GM12878 (cell line): ENCODE data around the gene SRCIN1. TPM values are rescaled to one million over a fixed set of nuclear protein-coding genes. Genes with fewer than 3 reads are reported as not detected.
"Not testable (repeated sequence)": the region's sequence is repeated elsewhere in the genome, so short reads cannot be mapped to it uniquely, and the experiment has no call there.

Experiments
- ATAC-seq: fragments of 200-7000 bp; cut with Tn5 transposase; 3 replicates; pipeline ENCODE4 v1.9.1; 2020; ENCODE audit warnings: mild to moderate bottlenecking, moderate library complexity
- BruUV-seq: library from RNA; stranded (reverse); fragments of 400-500 nt; replicated peaks from 2 replicates; lab custom pipeline; 2021; lab: Mats Ljungman, UMichigan
- CTCF ChIA-PET: fragments of 300-600 bp; sonication (Branson Sonifier 250); formaldehyde crosslinking; extraction: SDS; loops from one replicate; lab custom pipeline; 2021; ENCODE audit warnings: inconsistent platforms; lab: Yijun Ruan, JAX
- POLR2A ChIA-PET: fragments of 350-600 bp; formaldehyde crosslinking; extraction: SDS; loops from one replicate; lab custom pipeline; 2021; ENCODE audit warnings: inconsistent platforms; lab: Charles Lee
- RAD21 ChIA-PET: fragments of 300-600 bp; sonication (Branson Sonifier 250); formaldehyde crosslinking; loops from one replicate; lab custom pipeline; 2023; ENCODE audit warnings: antibody characterized with exemption; ENCODE audit not compliant: unreplicated experiment; lab: Charles Lee
- SMC1A ChIA-PET: fragments of 300-600 bp; sonication (Branson Sonifier 250); formaldehyde crosslinking; loops from one replicate; lab custom pipeline; 2023; ENCODE audit not compliant: unreplicated experiment, uncharacterized antibody; lab: Charles Lee
- DNase-seq: peaks from one replicate; pipeline ENCODE4 v3.0.0-alpha.2; 2011; ENCODE audit warnings: low read depth, low spot score
- FAIRE-seq: peaks from 3 replicates; lab custom pipeline; 2011; peaks lifted over from hg19 to GRCh38; lab: Jason Lieb, UNC
- H2AFZ ChIP-seq: 2 replicates; pipeline ENCODE4 v1.6.0; 2011; ENCODE audit warnings: low read depth, low read length, control low read depth; ENCODE audit not compliant: control insufficient read depth
- H3K27ac ChIP-seq: 2 replicates; pipeline ENCODE4 v1.5.1; 2011; ENCODE audit warnings: control low read depth; ENCODE audit not compliant: control insufficient read depth, insufficient read depth
- H3K27me3 ChIP-seq, 2 experiments: replicated peaks in 1 of 2; 2 replicates each; pipeline versions ENCODE4 v1.6.0 to v1.6.1; 2011; ENCODE audit warnings: low read length in 1 of 2; ENCODE audit not compliant: control insufficient read depth in 2 of 2, insufficient read depth in 2 of 2
- H3K36me3 ChIP-seq, 2 experiments: 2 replicates each; pipeline ENCODE4 v1.5.1; 2011; ENCODE audit warnings: low read length in 1 of 2; ENCODE audit not compliant: control insufficient read depth in 2 of 2, insufficient read depth in 2 of 2
- H3K4me1 ChIP-seq: 2 replicates; pipeline ENCODE4 v1.6.1; 2011; ENCODE audit warnings: mild to moderate bottlenecking, low read length, moderate library complexity, mixed read lengths; ENCODE audit not compliant: control insufficient read depth, insufficient read depth
- H3K4me2 ChIP-seq: 2 replicates; pipeline ENCODE4 v1.6.0; 2011; ENCODE audit warnings: control low read depth; ENCODE audit not compliant: control insufficient read depth, insufficient read depth
- H3K4me3 ChIP-seq: fragments of 200-600 bp; sonication (generic); 2 replicates; pipeline ENCODE4 v1.5.1; 2016
- H3K79me2 ChIP-seq: 2 replicates; pipeline ENCODE4 v1.6.0; 2011; ENCODE audit warnings: low read length; ENCODE audit not compliant: control insufficient read depth, insufficient read depth
- H3K9ac ChIP-seq: 2 replicates; pipeline ENCODE4 v1.8.0; 2011; ENCODE audit warnings: low read length, control low read depth, mixed read lengths; ENCODE audit not compliant: control insufficient read depth, insufficient read depth
- H3K9me3 ChIP-seq: replicated peaks from 3 replicates; pipeline ENCODE4 v1.5.1; 2011; ENCODE audit warnings: mild to moderate bottlenecking, low read length; ENCODE audit not compliant: control insufficient read depth, insufficient read depth
- H4K20me1 ChIP-seq: 2 replicates; pipeline ENCODE4 v1.6.0; 2011; ENCODE audit not compliant: control insufficient read depth, insufficient read depth
- IKZF1 ChIP-seq: fragments of 450-650 bp; conservative IDR thresholded peaks from 2 replicates; pipeline ENCODE4 v1.6.1; 2017; ENCODE audit warnings: antibody characterized with exemption, mild to moderate bottlenecking
- RAD21 ChIP-seq: IDR thresholded peaks from 2 replicates; pipeline ENCODE4 v1.6.1; 2011; ENCODE audit warnings: mild to moderate bottlenecking, low read depth, low read length, moderate library complexity; ENCODE audit not compliant: insufficient read depth
- RELB ChIP-seq: fragments of 450-650 bp; IDR thresholded peaks from 2 replicates; pipeline ENCODE4 v1.6.1; 2017; ENCODE audit warnings: low read depth, mild to moderate bottlenecking, moderate library complexity
- TCF7 ChIP-seq: IDR thresholded peaks from 2 replicates; pipeline ENCODE4 v1.6.1; 2014; ENCODE audit warnings: antibody characterized with exemption, borderline replicate concordance
- YY1 ChIP-seq: IDR thresholded peaks from 2 replicates; pipeline ENCODE4 v1.6.1; 2011; ENCODE audit warnings: low read depth, mild to moderate bottlenecking, low read length
- ZBTB11 ChIP-seq: fragments of 450-650 bp; formaldehyde crosslinking; IDR thresholded peaks from 2 replicates; pipeline ENCODE4 v1.5.0; 2022; ENCODE audit warnings: mild to moderate bottlenecking, missing genetic modification characterization
- WGBS: methylation state at CpG from one replicate; pipeline ENCODE4 v1.1.6; 2016; ENCODE audit warnings: low lambda C conversion rate; ENCODE audit not compliant: insufficient replicate concordance, insufficient coverage; ENCODE audit errors: missing lambda C conversion rate; 5-methylcytosine and 5-hydroxymethylcytosine counted together
- in situ Hi-C: fragments of 300-500 bp; cut with MboI; formaldehyde crosslinking; loops from 9 replicates; pipeline ENCODE4 v1.14.3; 2018; ENCODE audit warnings: mixed read lengths
- intact Hi-C: fragments of 100-400 bp; cut with micrococcal nuclease; formaldehyde crosslinking; loops from one replicate; pipeline ENCODE4 v1.14.2; 2022; ENCODE audit not compliant: unreplicated experiment
- polyA plus RNA-seq, 11 experiments: library from polyadenylated mRNA; depleted of rRNA in 4 of 11; unstranded in 6 of 11; stranded (reverse) in 5 of 11; fragments of >200 nt; fragmentation: Nextera tagmentation in 4 of 11; fragmentation: Illumina TruSeq in 1 of 11; extraction: Ambion mirVana in 4 of 11; extraction: Trizol in 1 of 11; gene quantifications; 1 replicate in 1 of 11; 2 replicates in 10 of 11; pipeline versions ENCODE4 v1.2.1 to v1.2.3, GENCODE V29; 2011 to 2016; ENCODE audit warnings: inconsistent platforms in 2 of 11, missing spikeins in 2 of 11, low read depth in 1 of 11
- total RNA-seq, 4 experiments: library from RNA; depleted of rRNA in 3 of 4; stranded (reverse); fragments of >200 nt in 3 of 4; fragmentation: Illumina TruSeq in 1 of 4; extraction: Trizol in 1 of 4; gene quantifications; 2 replicates each; pipeline versions ENCODE4 v1.2.1 to v1.2.3, GENCODE V29; 2013 to 2021

SRCIN1 gene
- total and polyA plus RNA-seq, 10 of the 15 experiments (the other 5 are each of a cell fraction or from before 2014, with no cell fraction given) = under 0.01 to 0.74 (median 0.20) TPM; not detected in 3

- ATAC-seq, intact Hi-C loops, CTCF ChIA-PET, H3K27ac ChIP-seq, H3K4me1 ChIP-seq, H3K79me2 ChIP-seq, DNase-seq, H3K9me3 ChIP-seq, H4K20me1 ChIP-seq, H3K4me2 ChIP-seq, H3K4me3 ChIP-seq, POLR2A ChIA-PET, H3K27me3 ChIP-seq, RAD21 ChIA-PET, H3K36me3 ChIP-seq, BruUV-seq, in situ Hi-C loops, H2AFZ ChIP-seq, SMC1A ChIA-PET, FAIRE-seq, H3K9ac ChIP-seq: not testable (repeated sequence)
- 86% methylated on average over 10 of the region's 10 CpGs for WGBS
Observed at GRCh38 chr17:38499230-38499629, 106.5 kb downstream of the SRCIN1 start.

GRCh38 chr17:38498353-38498752 lies 107.4 kb downstream of the SRCIN1 start:
- ATAC-seq (no peak), FAIRE-seq (no peak)
- no peak overlapping the region for H3K4me2 ChIP-seq
- no peaks in the 10 kb centered on the region for H3K79me2 ChIP-seq
- H3K36me3 ChIP-seq = no peaks in the 10 kb centered on the region
- no peaks in the 10 kb centered on the region for H4K20me1 ChIP-seq
- no peak overlapping the region for H3K4me3 ChIP-seq
- H3K9me3 ChIP-seq = no peaks in the 10 kb centered on the region; the same call in 2 of the 3 replicates
- intact Hi-C loops = no loop called here
- H3K27me3 ChIP-seq = no peaks in the 10 kb centered on the region
- H2AFZ ChIP-seq = no peak overlapping the region
- RAD21 ChIA-PET = no interaction called here
- TF ChIP-seq RAD21 = no peak
- no peak for TF ChIP-seq ZBTB11 (CRISPR knock-in tag)
- TF ChIP-seq IKZF1 = no peak
- TF ChIP-seq TCF7 = no peak
- TF ChIP-seq YY1 = no peak
- TF ChIP-seq RELB = no peak
- TF ChIP-seq, all 136 proteins: peak for 0
- 78% methylated on average over 13 of the region's 14 CpGs for WGBS
- no TSS peak for BruUV-seq
- SMC1A ChIA-PET = no interaction called here
- H3K4me1 ChIP-seq = no peaks in the 10 kb centered on the region
- in situ Hi-C loops = no loop called here
- no peak for DNase-seq
- CTCF ChIA-PET = no interaction called here
- H3K9ac ChIP-seq = no peak overlapping the region
- POLR2A ChIA-PET = no interaction called here
- no peak overlapping the region for H3K27ac ChIP-seq
